Activated CD4-positive, alpha-beta T cell treated with anti-CD3 and anti-CD28 coated beads for 36 hours (primary cell): Measurements from ENCODE around the gene PLPPR5. TPM values are rescaled to one million over a fixed set of nuclear protein-coding genes. Genes with fewer than 3 reads are reported as not detected.

Source experiments
- ATAC-seq: fragments of 200-7000 bp; cut with Tn5 transposase; one replicate; pipeline ENCODE4 v1.10.0; 2021; ENCODE audit warnings: mild to moderate bottlenecking, moderate library complexity
- CTCF ChIA-PET: fragments of 350-600 bp; sonication (Branson Sonifier 250); formaldehyde crosslinking; loops from one replicate; lab custom pipeline; 2021; ENCODE audit warnings: antibody characterized with exemption; lab: Charles Lee
- POLR2A ChIA-PET: fragments of 350-600 bp; sonication (Branson Sonifier 250); formaldehyde crosslinking; loops from one replicate; lab custom pipeline; 2021; ENCODE audit warnings: antibody characterized with exemption, inconsistent platforms; lab: Charles Lee
- DNase-seq: peaks from one replicate; pipeline ENCODE4 v3.0.0-alpha.2; 2020
- H3K27ac Mint-ChIP-seq: one replicate; pipeline ENCODE4 v1.8.0; 2021; ENCODE audit warnings: mixed read lengths
- H3K27me3 Mint-ChIP-seq: one replicate; pipeline ENCODE4 v1.8.0; 2021; ENCODE audit warnings: mixed read lengths
- H3K36me3 Mint-ChIP-seq: one replicate; pipeline ENCODE4 v1.8.0; 2021; ENCODE audit warnings: low read depth, mixed read lengths
- H3K4me1 Mint-ChIP-seq: one replicate; pipeline ENCODE4 v1.8.0; 2021; ENCODE audit warnings: mixed read lengths
- H3K4me3 Mint-ChIP-seq: one replicate; pipeline ENCODE4 v1.8.0; 2021; ENCODE audit warnings: mild to moderate bottlenecking, moderate library complexity, mixed read lengths
- H3K9me3 Mint-ChIP-seq: one replicate; pipeline ENCODE4 v1.8.0; 2021; ENCODE audit warnings: low read depth, mixed read lengths
- intact Hi-C, 2 experiments: fragments of 100-400 bp; cut with DNase I in 1 of 2; cut with micrococcal nuclease in 1 of 2; formaldehyde crosslinking; loops; one replicate each; pipeline versions ENCODE4 v1.14.2 to v1.15.1; 2022 to 2024; cut with DNase I, micrococcal nuclease
- total RNA-seq, 2 experiments: library from RNA; stranded (reverse); gene quantifications; one replicate each; pipeline ENCODE4 v1.2.3, GENCODE V29; 2021

PLPPR5 gene
- total RNA-seq, 2 experiments from 2014 or later = not detected

DNA sequence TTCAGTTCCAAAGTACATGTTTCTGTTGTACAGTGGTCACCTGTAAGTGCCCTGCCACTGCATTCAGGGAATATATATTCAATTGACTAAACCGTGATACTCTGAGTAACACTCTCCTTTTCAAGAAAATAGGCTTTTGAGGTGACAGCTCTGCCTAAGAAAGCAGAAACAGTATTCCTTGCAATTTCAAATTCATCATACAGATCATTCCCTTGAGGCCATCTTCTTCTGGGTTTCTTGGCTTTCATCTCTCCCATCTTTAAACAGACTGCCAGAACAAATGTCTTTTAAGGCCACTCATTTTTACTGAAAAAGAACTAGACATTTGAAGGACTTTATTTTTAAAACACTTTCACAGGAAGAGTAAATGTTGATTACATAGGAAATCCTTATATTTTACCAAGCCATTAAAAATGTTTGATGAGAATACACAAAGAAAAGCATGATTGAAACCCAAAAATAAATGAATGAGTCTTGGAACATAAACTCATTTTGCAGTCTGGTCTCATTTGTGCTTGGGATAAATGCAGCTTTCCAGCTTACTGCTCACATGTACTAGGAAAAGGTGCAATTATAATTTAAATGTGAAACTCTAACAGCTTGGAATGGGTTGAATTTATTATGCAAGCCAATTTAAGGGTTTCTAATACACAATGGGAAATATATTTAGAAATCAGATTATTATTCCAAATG lies 34.7 kb downstream of the PLPPR5 start:
- intact Hi-C loops = no loop called here
- ATAC-seq = no peak
- CTCF ChIA-PET = no interaction called here

DNA sequence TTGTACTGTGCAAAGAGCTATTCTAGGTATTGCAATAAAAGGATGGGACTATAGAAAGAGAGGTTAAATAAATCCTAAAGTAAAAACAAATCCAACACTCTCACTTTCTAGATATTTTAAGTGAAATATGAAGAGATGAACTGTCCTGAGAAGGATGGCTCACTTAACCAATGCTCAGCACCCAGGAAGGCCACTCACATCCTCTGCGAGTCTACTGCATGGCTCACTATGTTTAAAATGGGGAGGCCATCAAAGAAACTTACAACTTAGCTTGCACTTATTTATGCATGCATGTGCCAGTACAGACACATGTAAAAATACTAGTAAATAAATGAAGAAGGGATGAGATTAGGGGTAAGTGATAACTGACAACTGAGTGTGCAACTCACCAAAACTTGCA lies 37.5 kb downstream of the PLPPR5 start:
- no peaks in the 10 kb centered on the region for H3K36me3 Mint-ChIP-seq
- H3K27me3 Mint-ChIP-seq = peaks cover 3% of the 10 kb centered on the region
- H3K27ac Mint-ChIP-seq = no peak overlapping the region
- H3K4me1 Mint-ChIP-seq = peaks cover 10% of the 10 kb centered on the region
- POLR2A ChIA-PET = interaction anchor here (0.6 kb wide), 1 partner anchor 158 kb away, joined by 3 read pairs; no protein-coding TSS in a partner anchor
- ATAC-seq (no peak), DNase-seq (no peak)
- no peaks in the 10 kb centered on the region for H3K9me3 Mint-ChIP-seq
- intact Hi-C loops = no loop called here
- H3K4me3 Mint-ChIP-seq = no peak overlapping the region
- CTCF ChIA-PET = no interaction called here

More for the DNA sequence above, 34.7 kb downstream of the PLPPR5 start:
- Mint-ChIP-seq H3K27me3 (peaks cover 3% of the 10 kb centered on the region), H3K9me3 (no peaks in the 10 kb centered on the region), H3K4me3 (no peak overlapping the region), H3K27ac (no peak overlapping the region), H3K36me3 (no peaks in the 10 kb centered on the region), H3K4me1 (peaks cover 10% of the 10 kb centered on the region)
- POLR2A ChIA-PET = no interaction called here
- no peak for DNase-seq

DNA sequence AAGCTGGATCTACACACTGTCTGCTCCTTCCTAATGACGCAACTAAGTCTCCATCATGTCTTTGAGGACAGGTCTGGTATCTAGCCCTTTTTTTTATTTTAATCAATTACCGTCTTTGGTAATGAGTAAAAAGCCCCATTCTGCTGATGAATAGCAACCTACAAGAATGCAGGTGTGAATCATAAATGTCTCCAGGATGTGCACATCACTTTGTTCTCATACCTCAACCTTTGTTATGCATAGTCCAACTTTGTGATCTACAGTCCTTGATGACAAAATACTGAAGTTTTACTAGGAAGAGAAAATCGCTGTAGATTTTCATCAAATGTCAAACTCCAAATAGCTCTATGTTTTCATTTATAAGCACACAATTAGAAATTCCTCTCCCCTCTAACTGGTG lies 39.3 kb downstream of the PLPPR5 start:
- Mint-ChIP-seq H3K36me3 (no peaks in the 10 kb centered on the region), H3K9me3 (no peaks in the 10 kb centered on the region), H3K27ac (peak overlapping the region; percentile 48), H3K4me1 (peaks cover 10% of the 10 kb centered on the region), H3K4me3 (no peak overlapping the region), H3K27me3 (peaks cover 3% of the 10 kb centered on the region)
- ATAC-seq = peak; percentile 86
- DNase-seq = no peak
- ChIA-PET CTCF (no interaction called here), POLR2A (interaction anchor here (0.8 kb wide), 1 partner anchor 1627 kb away, joined by 5 read pairs; no protein-coding TSS in a partner anchor)
- intact Hi-C loops = no loop called here

DNA sequence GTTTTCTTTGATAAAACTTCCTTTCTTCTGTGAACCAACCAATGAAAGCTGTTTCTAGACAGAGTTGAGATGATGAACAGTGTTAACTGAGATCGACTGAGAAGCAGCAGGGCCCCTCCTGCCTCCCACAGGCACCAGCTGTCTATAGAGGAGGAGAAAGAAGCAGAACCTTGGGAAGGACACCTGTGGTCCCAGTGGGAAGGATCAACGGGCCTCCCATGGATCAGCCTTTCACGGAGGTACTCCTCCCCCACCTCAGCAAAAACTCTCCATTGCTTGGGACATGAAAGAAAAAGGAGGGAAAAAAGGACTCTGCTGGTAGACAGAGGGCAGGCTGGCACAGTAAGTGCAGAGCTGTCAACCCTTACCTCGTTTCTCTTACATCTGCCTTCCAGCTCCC lies 40.5 kb downstream of the PLPPR5 start:
- DNase-seq (no peak), ATAC-seq (no peak)
- no peaks in the 10 kb centered on the region for H3K36me3 Mint-ChIP-seq
- peaks cover 10% of the 10 kb centered on the region for H3K4me1 Mint-ChIP-seq
- CTCF ChIA-PET = no interaction called here
- POLR2A ChIA-PET = interaction anchor here (0.6 kb wide), 1 partner anchor 26 kb away, joined by 3 read pairs; no protein-coding TSS in a partner anchor
- intact Hi-C loops = no loop called here
- H3K4me3 Mint-ChIP-seq = no peak overlapping the region
- peaks cover 3% of the 10 kb centered on the region for H3K27me3 Mint-ChIP-seq
- no peaks in the 10 kb centered on the region for H3K9me3 Mint-ChIP-seq
- H3K27ac Mint-ChIP-seq = no peak overlapping the region

DNA sequence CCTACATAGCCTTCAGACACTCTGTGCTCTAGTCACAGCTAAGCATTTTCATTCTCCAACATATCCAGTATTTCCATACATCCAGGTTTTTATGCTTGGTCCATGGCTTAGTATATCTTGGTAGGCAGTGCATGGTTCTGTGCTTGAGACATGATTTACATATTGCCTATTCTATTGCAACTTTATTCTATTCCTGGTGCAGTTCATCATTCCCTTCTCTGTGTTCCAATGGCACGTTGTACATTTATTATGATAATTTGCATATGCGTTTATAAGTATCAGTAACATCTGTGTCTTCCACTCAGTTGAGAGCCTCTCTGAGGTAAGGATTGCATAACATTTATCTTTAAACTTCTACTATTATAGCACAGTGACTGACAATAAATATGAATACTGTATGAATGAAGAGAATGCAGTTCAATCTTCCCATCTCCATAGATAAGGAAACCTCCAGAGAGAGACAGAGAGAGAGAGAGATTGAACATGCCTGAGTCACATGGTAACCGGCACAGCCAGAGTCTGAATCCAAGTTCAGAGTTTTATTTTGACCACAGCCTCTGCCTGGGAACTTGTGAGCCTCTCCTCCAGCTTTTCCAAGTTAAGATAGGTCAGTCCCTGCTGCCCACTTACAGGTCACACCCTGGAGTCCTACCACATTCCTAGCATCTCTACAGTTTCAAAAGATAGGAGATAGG lies 41.5 kb downstream of the PLPPR5 start:
- Mint-ChIP-seq H3K4me3 (no peak overlapping the region), H3K27ac (no peak overlapping the region), H3K4me1 (peaks cover 10% of the 10 kb centered on the region), H3K9me3 (no peaks in the 10 kb centered on the region), H3K36me3 (no peaks in the 10 kb centered on the region), H3K27me3 (peaks cover 3% of the 10 kb centered on the region)
- no peak for ATAC-seq
- DNase-seq = no peak
- ChIA-PET POLR2A (no interaction called here), CTCF (no interaction called here)
- intact Hi-C loops = no loop called here

DNA sequence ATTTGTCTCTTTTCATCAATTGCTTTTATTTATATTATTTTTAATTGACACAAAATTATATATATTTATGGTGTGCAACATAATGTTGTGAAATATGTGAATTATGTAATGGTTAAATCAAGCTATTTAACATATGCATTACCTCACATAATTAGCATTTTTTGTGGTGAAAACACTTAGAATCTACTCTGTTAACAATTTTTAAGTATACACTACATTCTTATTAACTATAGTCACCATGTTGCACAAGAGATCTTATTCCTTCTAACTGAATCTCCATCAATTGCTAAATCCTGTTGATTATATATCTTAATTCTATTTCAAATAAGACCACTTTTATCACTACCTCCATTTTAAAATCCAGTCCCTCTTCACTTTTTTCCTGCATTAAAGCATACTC lies 42.5 kb downstream of the PLPPR5 start:
- Mint-ChIP-seq H3K4me3 (no peak overlapping the region), H3K9me3 (no peaks in the 10 kb centered on the region), H3K36me3 (no peaks in the 10 kb centered on the region), H3K4me1 (peaks cover 10% of the 10 kb centered on the region), H3K27me3 (peaks cover 3% of the 10 kb centered on the region), H3K27ac (no peak overlapping the region)
- no peak for DNase-seq
- POLR2A ChIA-PET = no interaction called here
- CTCF ChIA-PET = no interaction called here
- intact Hi-C loops = no loop called here
- ATAC-seq = no peak

DNA sequence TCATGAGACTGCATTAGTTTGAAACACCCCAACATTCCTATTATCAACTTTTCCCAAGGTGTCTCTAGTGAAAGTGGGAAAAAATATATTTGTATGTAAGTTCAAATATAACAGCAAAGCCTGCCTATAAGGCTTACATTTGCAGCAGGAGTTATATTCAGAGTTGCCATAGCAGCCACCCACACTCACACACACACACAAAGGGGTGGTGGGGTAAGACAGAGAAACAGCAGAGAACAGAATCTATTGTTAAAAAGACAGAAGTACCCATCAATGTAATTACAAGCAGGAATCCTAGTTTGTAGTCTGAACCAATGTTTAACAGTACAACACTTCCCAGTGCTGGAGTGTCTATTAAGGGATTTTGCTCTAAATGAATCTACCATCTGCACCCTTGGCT lies 55.0 kb downstream of the PLPPR5 start:
- Mint-ChIP-seq H3K4me3 (no peak overlapping the region), H3K9me3 (no peaks in the 10 kb centered on the region), H3K36me3 (no peaks in the 10 kb centered on the region), H3K4me1 (no peaks in the 10 kb centered on the region), H3K27me3 (no peaks in the 10 kb centered on the region), H3K27ac (no peak overlapping the region)
- ATAC-seq (no peak), DNase-seq (no peak)
- intact Hi-C loops = no loop called here
- ChIA-PET POLR2A (no interaction called here), CTCF (no interaction called here)

DNA sequence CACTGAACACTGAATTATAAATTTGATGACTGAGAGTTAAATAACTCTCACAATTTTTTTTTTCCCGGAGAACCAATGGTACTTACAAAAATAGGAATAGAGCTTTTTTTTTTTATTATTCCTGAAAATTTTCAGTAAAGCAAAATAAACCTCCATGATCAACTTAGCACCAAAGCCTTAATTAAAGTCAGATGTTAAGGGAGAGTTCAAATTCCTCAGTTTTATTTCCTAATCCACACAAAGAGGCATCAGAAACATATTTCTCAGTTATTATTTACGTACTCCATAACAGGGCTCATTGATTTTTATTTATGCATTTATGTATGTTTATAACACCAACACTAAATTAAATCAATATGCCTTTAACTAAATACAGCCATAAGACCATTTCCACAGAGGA lies 55.5 kb downstream of the PLPPR5 start:
- H3K27me3 Mint-ChIP-seq = no peaks in the 10 kb centered on the region
- H3K4me1 Mint-ChIP-seq = no peaks in the 10 kb centered on the region
- ChIA-PET CTCF (no interaction called here), POLR2A (no interaction called here)
- DNase-seq (no peak), ATAC-seq (no peak)
- H3K4me3 Mint-ChIP-seq = no peak overlapping the region
- intact Hi-C loops = no loop called here
- no peak overlapping the region for H3K27ac Mint-ChIP-seq
- H3K36me3 Mint-ChIP-seq = no peaks in the 10 kb centered on the region
- no peaks in the 10 kb centered on the region for H3K9me3 Mint-ChIP-seq

DNA sequence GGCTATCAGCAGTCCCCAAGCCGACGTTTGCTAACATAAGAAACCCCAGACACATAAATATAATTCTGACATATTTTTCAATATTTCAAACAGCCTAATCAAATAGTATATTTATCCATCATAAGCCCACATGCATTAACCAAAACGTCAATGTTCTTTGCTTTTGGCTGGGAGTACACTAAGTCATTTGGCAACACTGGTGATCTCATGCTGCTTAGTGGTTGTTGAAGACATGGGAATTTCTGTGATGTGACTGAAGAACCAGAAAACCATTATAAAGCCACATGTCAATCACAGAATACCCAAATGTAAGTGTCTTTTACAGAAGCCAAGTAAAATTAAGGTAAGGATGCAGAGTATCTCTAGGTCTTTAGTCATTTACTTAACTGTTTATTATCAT lies 57.6 kb downstream of the PLPPR5 start:
- CTCF ChIA-PET = no interaction called here
- no peaks in the 10 kb centered on the region for H3K27me3 Mint-ChIP-seq
- DNase-seq = no peak
- H3K4me3 Mint-ChIP-seq = no peak overlapping the region
- no peaks in the 10 kb centered on the region for H3K4me1 Mint-ChIP-seq
- POLR2A ChIA-PET = no interaction called here
- no peaks in the 10 kb centered on the region for H3K36me3 Mint-ChIP-seq
- no peak for ATAC-seq
- H3K9me3 Mint-ChIP-seq = no peaks in the 10 kb centered on the region
- no peak overlapping the region for H3K27ac Mint-ChIP-seq
- intact Hi-C loops = no loop called here

DNA sequence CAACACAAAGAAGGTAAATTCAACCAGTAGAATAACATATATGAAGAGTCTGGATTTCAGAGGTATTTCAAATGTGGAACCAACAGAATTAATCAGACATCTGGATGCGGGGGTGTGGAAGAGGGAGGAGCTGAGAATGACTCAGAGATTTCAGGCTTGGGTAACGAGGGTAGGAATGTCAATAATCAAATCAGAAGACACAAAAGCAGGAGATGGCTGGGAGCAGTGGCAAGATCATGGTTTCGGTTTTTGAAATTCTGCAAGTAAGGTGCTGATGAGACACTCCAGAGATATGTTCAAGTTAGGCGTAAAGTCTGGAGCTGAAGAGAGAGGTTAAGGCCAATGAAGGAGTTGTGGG lies 64.0 kb downstream of the PLPPR5 start:
- no peaks in the 10 kb centered on the region for H3K9me3 Mint-ChIP-seq
- DNase-seq = peak; percentile 47
- H3K4me3 Mint-ChIP-seq = no peak overlapping the region
- H3K36me3 Mint-ChIP-seq = no peaks in the 10 kb centered on the region
- ChIA-PET CTCF (no interaction called here), POLR2A (no interaction called here)
- peaks cover 14% of the 10 kb centered on the region for H3K4me1 Mint-ChIP-seq
- peak; percentile 80 for ATAC-seq
- no peaks in the 10 kb centered on the region for H3K27me3 Mint-ChIP-seq
- intact Hi-C loops = no loop called here
- no peak overlapping the region for H3K27ac Mint-ChIP-seq

DNA sequence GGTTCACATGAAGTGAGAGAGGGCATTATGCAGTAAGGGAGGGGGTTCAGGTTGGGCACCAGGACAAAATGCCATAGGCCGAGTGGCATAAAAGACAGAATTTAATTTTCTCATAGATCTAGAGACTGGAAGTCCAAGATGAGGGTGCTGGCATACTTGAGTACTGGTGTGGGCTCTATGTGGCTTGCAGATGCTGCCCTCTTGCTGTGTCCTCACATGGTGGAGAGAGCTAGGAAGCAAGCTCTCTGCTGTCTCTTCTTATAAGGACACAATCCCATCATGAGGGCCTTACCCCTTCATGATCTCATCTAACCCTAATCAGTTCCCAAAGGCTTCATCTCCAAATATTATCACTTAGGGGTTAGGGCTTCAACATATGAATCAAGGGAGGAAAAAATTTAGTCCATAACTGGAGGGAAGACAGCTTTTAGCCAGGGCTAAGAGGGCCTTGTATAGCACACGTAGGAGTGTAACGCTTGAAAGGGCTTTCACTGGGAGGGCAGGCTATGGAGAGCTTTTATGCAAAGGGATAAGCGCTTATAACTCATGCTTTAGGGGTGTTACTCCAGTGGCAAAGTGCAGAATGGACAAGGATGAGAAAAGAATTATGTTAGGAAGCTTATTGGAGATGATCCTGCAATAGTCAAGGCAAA lies 64.5 kb downstream of the PLPPR5 start:
- ATAC-seq = peak; percentile 6
- Mint-ChIP-seq H3K27me3 (no peaks in the 10 kb centered on the region), H3K9me3 (no peaks in the 10 kb centered on the region), H3K27ac (no peak overlapping the region), H3K4me3 (no peak overlapping the region), H3K4me1 (peaks cover 14% of the 10 kb centered on the region), H3K36me3 (no peaks in the 10 kb centered on the region)
- intact Hi-C loops = no loop called here
- ChIA-PET POLR2A (no interaction called here), CTCF (no interaction called here)
- DNase-seq = no peak

DNA sequence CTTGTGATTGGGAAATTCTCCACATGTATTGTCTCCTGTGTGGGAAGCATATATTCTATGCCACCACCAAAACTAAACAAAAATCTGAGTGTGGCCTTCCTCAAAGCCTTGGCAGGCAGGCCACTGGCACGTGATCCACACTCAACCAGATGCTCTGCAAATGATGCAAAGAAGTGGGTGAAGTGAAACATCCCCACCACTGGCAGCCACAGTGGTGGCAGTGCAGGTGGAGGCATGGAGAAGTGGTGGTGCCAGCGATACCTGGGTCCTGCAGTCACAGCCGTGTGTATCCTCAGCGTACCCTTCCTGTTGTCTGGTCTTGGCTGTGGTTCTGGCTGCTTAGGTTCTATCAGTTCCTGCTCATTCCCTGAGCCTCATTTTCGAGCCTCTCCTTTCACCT lies 65.2 kb downstream of the PLPPR5 start:
- ChIA-PET CTCF (no interaction called here), POLR2A (no interaction called here)
- ATAC-seq (no peak), DNase-seq (no peak)
- Mint-ChIP-seq H3K36me3 (no peaks in the 10 kb centered on the region), H3K4me3 (no peak overlapping the region), H3K27ac (no peak overlapping the region), H3K27me3 (no peaks in the 10 kb centered on the region), H3K9me3 (no peaks in the 10 kb centered on the region), H3K4me1 (peaks cover 14% of the 10 kb centered on the region)
- intact Hi-C loops = no loop called here
